Fibroblast of villous mesenchyme (primary cell): Measurements from ENCODE around the gene EIF3F. TPM values are rescaled to one million over a fixed set of nuclear protein-coding genes. Genes with fewer than 3 reads are reported as not detected.
A peak's percentile ranks its signal among the peaks of the same experiment; 100 is the strongest.

Source experiments
- DNase-seq: peaks from one replicate; pipeline ENCODE4 v3.0.0-alpha.2; 2010; ENCODE audit warnings: low read depth
- H3K4me3 ChIP-seq: 2 replicates; pipeline ENCODE4 v1.5.1; 2011; ENCODE audit warnings: low read depth, mild to moderate bottlenecking, low read length
- total RNA-seq: library from RNA; depleted of rRNA; stranded (reverse); fragments of >200 nt; gene quantifications from 2 replicates; pipeline ENCODE4 v1.2.3, GENCODE V29; 2012
- TF ChIP-seq, protein P1 (sequence below): IDR thresholded peaks from 2 replicates; pipeline ENCODE4 v1.5.1; 2012; ENCODE audit warnings: low read depth, mild to moderate bottlenecking, low read length; ENCODE audit not compliant: insufficient read depth

Gene EIF3F
- total RNA-seq, 1 donor: 182 TPM

GRCh38 chr11:8025816-8026215 lies 38.7 kb downstream of the EIF3F start:
- peak; percentile 44 for DNase-seq
- TF ChIP-seq, protein P1, sequence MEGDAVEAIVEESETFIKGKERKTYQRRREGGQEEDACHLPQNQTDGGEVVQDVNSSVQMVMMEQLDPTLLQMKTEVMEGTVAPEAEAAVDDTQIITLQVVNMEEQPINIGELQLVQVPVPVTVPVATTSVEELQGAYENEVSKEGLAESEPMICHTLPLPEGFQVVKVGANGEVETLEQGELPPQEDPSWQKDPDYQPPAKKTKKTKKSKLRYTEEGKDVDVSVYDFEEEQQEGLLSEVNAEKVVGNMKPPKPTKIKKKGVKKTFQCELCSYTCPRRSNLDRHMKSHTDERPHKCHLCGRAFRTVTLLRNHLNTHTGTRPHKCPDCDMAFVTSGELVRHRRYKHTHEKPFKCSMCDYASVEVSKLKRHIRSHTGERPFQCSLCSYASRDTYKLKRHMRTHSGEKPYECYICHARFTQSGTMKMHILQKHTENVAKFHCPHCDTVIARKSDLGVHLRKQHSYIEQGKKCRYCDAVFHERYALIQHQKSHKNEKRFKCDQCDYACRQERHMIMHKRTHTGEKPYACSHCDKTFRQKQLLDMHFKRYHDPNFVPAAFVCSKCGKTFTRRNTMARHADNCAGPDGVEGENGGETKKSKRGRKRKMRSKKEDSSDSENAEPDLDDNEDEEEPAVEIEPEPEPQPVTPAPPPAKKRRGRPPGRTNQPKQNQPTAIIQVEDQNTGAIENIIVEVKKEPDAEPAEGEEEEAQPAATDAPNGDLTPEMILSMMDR: no peak

GRCh38 chr11:8026982-8027381 lies 39.8 kb downstream of the EIF3F start:
- no peak overlapping the region for H3K4me3 ChIP-seq
- TF ChIP-seq, protein P1: no peak
- peak; percentile 16 for DNase-seq

More at GRCh38 chr11:8025816-8026215, 38.7 kb downstream of the EIF3F start:
- no peak overlapping the region for H3K4me3 ChIP-seq

DNA sequence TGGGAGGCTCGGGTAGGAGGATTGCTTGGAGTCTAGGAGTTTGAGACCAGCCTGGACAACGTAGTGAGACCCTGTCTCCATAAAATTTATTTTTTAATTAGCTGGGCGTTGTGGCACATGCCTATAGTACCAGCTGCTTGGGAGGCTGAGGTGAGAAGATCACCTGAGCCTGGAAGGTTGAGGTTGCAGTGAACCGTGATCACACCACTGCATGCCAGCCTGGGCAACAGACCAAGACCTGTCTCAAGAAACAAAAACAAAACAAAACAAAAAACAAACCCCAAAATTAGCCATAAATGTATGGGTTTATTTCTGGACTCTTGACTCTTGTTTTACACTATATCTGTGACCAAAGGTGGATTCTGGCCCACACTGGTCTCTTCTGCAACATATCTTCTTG lies 41.6 kb downstream of the EIF3F start:
- no peak for DNase-seq
- no peak overlapping the region for H3K4me3 ChIP-seq
- TF ChIP-seq, protein P1: no peak

DNA sequence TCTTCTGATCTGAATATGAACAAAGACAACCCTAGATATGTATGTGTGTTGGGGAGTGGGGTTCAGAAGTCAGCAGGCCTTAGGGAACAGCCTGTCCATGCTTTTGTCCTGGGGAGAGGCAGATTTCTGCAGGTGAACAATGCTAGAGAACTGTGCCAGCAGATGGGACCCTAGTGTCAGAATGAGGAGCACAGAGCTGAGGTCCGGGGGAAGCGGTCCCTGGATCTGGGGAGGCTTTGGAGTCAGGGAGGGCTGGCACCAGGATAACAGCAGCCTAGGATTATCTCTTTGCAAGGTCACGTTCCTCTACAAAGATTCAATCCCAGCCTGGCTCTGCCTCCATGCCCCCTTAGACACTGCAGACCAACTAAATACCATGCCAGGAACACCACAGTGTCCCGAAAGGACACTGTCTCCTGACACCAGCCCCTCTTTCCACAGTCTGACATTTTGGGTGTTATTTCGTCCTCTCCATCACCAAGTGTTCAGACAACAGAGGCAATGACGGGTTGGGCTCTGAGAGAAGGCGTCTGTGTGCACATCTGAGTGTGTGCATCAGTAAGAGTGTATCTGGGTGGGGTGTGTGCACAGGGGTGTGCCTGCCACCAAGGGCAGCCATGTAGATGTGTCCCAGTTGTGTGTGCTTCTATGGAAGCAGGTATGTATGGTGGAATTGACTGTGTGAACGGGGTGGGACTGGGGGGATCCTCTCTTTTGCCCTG lies 43.5 kb downstream of the EIF3F start:
- H3K4me3 ChIP-seq: no peak overlapping the region

DNA sequence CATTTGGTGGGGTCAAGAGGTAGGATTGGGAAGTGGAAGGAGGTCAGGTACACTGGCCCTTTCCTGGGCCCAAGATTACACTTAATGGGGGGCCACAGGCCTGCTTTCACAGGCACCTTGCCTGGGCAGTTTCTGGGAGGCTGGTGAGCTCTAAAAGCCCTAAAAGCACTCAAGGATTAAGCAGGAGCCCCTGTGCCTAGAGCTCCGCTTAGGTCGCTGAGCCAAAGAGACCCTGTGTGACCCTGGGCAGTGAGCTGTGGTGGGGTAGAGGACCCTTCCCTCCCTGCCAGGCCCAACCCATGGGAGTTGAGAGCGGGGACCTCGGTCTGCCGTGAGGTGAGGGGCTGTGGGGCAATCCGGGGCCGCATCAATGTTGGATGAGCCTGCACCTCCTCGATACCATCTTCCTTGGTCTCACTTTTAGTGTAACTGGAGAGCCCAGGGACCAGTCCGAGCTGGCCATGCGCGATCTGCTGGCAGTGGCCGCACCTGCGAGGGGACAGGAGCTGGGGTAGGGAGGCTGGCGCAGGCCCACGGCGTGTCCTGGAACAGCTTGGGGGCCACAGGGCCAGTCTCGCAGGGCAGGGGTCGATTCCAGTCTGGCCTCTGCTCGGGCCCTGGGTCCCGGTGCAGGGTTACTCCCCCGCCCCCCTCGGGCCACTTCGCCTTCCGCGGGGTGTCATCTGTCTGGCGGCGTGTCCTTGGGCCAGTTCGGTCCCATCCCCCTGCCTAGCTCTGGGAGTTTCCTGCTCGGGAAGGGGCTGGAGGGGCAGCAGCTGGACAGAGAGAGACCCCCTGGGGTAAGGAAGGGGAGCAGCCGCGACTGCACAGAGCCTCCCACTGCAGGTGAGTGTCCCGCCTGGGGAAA lies 44.3 kb downstream of the EIF3F start:
- TF ChIP-seq, protein P1: no peak
- DNase-seq: no peak
- no peak overlapping the region for H3K4me3 ChIP-seq

More for the DNA sequence above, 43.5 kb downstream of the EIF3F start:
- TF ChIP-seq, protein P1: no peak
- DNase-seq: no peak

- TF ChIP-seq, protein P1: no peak
Observed at GRCh38 chr11:8032122-8032521, 45.0 kb downstream of the EIF3F start.

More at GRCh38 chr11:8032122-8032521, 45.0 kb downstream of the EIF3F start:
- no peak for DNase-seq
- H3K4me3 ChIP-seq: no peak overlapping the region
